K562 (cell line): ENCODE results near the gene BHLHE23. TPM values are rescaled to one million over a fixed set of nuclear protein-coding genes. Genes with fewer than 3 reads are reported as not detected.

Experiments used
- ATAC-seq: fragments of 200-7000 bp; cut with Tn5 transposase; 3 replicates; pipeline ENCODE4 v1.9.1; 2020; ENCODE audit warnings: moderate library complexity
- BruUV-seq: library from RNA; stranded (reverse); fragments of 400-500 nt; replicated peaks from 2 replicates; lab custom pipeline; 2021; lab: Mats Ljungman, UMichigan
- CTCF ChIA-PET: fragments of 300-600 bp; formaldehyde crosslinking; extraction: SDS; loops from one replicate; lab custom pipeline; 2021; ENCODE audit warnings: low intra/inter-chr PET ratio; lab: Yijun Ruan, JAX
- POLR2A ChIA-PET: fragments of 300-600, 350-650 bp; sonication (Branson Sonifier 250); formaldehyde crosslinking; extraction: SDS; loops from one replicate; lab custom pipeline; 2021; ENCODE audit warnings: antibody characterized with exemption, inconsistent platforms; lab: Yijun Ruan, JAX
- DNase-seq, 4 experiments: peaks; one replicate each; pipeline versions ENCODE4 v3.0.0 to v3.0.0-alpha.2; 2011 to 2018; ENCODE audit warnings: low spot score in 3 of 4, mixed read lengths in 3 of 4; ENCODE audit errors: extremely low read depth in 1 of 4
- FAIRE-seq: peaks from 2 replicates; lab custom pipeline; 2011; peaks lifted over from hg19 to GRCh38; lab: Jason Lieb, UNC
- H2AFZ ChIP-seq: 2 replicates; pipeline ENCODE4 v1.6.0; 2011; ENCODE audit warnings: low read depth, low read length, control low read depth, inconsistent platforms
- H3K27ac ChIP-seq: fragments of 200-600 bp; 3 replicates; pipeline ENCODE4 v1.8.0; 2011; ENCODE audit warnings: low read depth, mild to moderate bottlenecking, control low read depth, inconsistent platforms, low read length, moderate library complexity, mixed read lengths; ENCODE audit errors: extremely low read depth
- H3K27me3 ChIP-seq, 2 experiments: fragments of 300-600 bp in 1 of 2; 2 replicates in 1 of 2; 3 replicates in 1 of 2; pipeline versions ENCODE4 v1.6.0 to v1.8.0; 2011; ENCODE audit warnings: inconsistent platforms in 2 of 2, low read length in 2 of 2, mild to moderate bottlenecking in 1 of 2, mixed read lengths in 1 of 2, moderate library complexity in 1 of 2; ENCODE audit not compliant: control insufficient read depth in 2 of 2, insufficient read depth in 2 of 2
- H3K36me3 ChIP-seq: fragments of 300-600 bp; 3 replicates; pipeline ENCODE4 v1.8.0; 2011; ENCODE audit warnings: mild to moderate bottlenecking, low read length, inconsistent platforms; ENCODE audit not compliant: control insufficient read depth, insufficient read depth
- H3K4me1 ChIP-seq, 2 experiments: fragments of 200-600 bp in 1 of 2; replicated peaks in 1 of 2; 2 replicates in 1 of 2; 3 replicates in 1 of 2; pipeline versions ENCODE4 v1.5.1 to v1.8.0; 2011; ENCODE audit warnings: inconsistent platforms in 2 of 2, low read length in 2 of 2, mild to moderate bottlenecking in 1 of 2, mixed read lengths in 1 of 2, moderate library complexity in 1 of 2; ENCODE audit not compliant: control insufficient read depth in 2 of 2, insufficient read depth in 2 of 2
- H3K4me2 ChIP-seq: 2 replicates; pipeline ENCODE4 v1.6.1; 2011; ENCODE audit warnings: low read length, control low read depth, inconsistent platforms, mixed read lengths; ENCODE audit not compliant: insufficient read depth
- H3K4me3 ChIP-seq: fragments of 200-600 bp; sonication (generic), shearing (Covaris generic); 2 replicates; pipeline ENCODE4 v1.5.1; 2016; ENCODE audit warnings: control low read depth, inconsistent platforms
- H3K79me2 ChIP-seq: fragments of 200-600 bp; 3 replicates; pipeline ENCODE4 v1.8.0; 2011; ENCODE audit warnings: low read length, inconsistent platforms; ENCODE audit not compliant: control insufficient read depth, insufficient read depth
- H3K9ac ChIP-seq, 2 experiments: 2 replicates each; pipeline versions ENCODE4 v1.6.0 to v1.6.1; 2011; ENCODE audit warnings: low read depth in 2 of 2, low read length in 2 of 2, control low read depth in 1 of 2, inconsistent platforms in 1 of 2, mild to moderate bottlenecking in 1 of 2, mixed read lengths in 1 of 2; ENCODE audit not compliant: insufficient read depth in 1 of 2
- H3K9me1 ChIP-seq: one replicate; pipeline ENCODE4 v1.6.0; 2011; ENCODE audit warnings: inconsistent platforms, mild to moderate bottlenecking, low read length, moderate library complexity; ENCODE audit not compliant: control insufficient read depth, insufficient read depth
- H3K9me3 ChIP-seq: replicated peaks from 2 replicates; pipeline ENCODE4 v1.5.1; 2011; ENCODE audit warnings: low read depth, low read length, inconsistent platforms; ENCODE audit not compliant: control insufficient read depth, insufficient read depth
- H4K20me1 ChIP-seq: replicated peaks from 2 replicates; pipeline ENCODE4 v1.6.1; 2011; ENCODE audit warnings: low read length, inconsistent platforms, mixed read lengths; ENCODE audit not compliant: control insufficient read depth, insufficient read depth
- COPS2 ChIP-seq: fragments of 450-650 bp; conservative IDR thresholded peaks from 2 replicates; pipeline ENCODE4 v1.6.1; 2016; ENCODE audit warnings: mild to moderate bottlenecking, moderate library complexity
- DNMT1 ChIP-seq: fragments of 450-650 bp; IDR thresholded peaks from 2 replicates; pipeline ENCODE4 v1.6.1; 2016; ENCODE audit warnings: antibody characterized with exemption, mild to moderate bottlenecking
- GABPA ChIP-seq: fragments of 200-800 bp; sonication (Bioruptor generic); conservative IDR thresholded peaks from 2 replicates; pipeline ENCODE4 v1.6.1; 2016; ENCODE audit warnings: low read depth, missing genetic modification characterization, missing compliant biosample characterization
- HOXB6 ChIP-seq: fragments of 250-450 bp; sonication (Bioruptor Pico); IDR thresholded peaks from 2 replicates; pipeline ENCODE4 v1.5.1; 2022; ENCODE audit warnings: mild to moderate bottlenecking, borderline replicate concordance
- PHB ChIP-seq: fragments of 250-450 bp; sonication (Bioruptor Pico); IDR thresholded peaks from 2 replicates; pipeline ENCODE4 v1.5.0; 2021
- RFX7 ChIP-seq: fragments of 250-450 bp; sonication (Bioruptor Pico); IDR thresholded peaks from 2 replicates; pipeline ENCODE4 v1.5.1; 2021; ENCODE audit warnings: mild to moderate bottlenecking
- SREBF1 ChIP-seq: fragments of 150-350 bp; IDR thresholded peaks from 2 replicates; pipeline ENCODE4 v1.6.1; 2014; ENCODE audit warnings: antibody characterized with exemption, low read depth, low read length, borderline replicate concordance
- XRCC3 ChIP-seq: fragments of 450-650 bp; IDR thresholded peaks from 2 replicates; pipeline ENCODE4 v1.6.1; 2017; ENCODE audit warnings: mild to moderate bottlenecking, moderate library complexity
- XRCC4 ChIP-seq: IDR thresholded peaks from one replicate; pipeline ENCODE4 v1.6.1; 2011; ENCODE audit not compliant: insufficient read depth, insufficient read length; ENCODE audit errors: extremely low read depth
- ZNF444 ChIP-seq: fragments of 250-450 bp; sonication (Bioruptor Pico); IDR thresholded peaks from 2 replicates; pipeline ENCODE4 v1.4.0; 2020; ENCODE audit warnings: mild to moderate bottlenecking, moderate library complexity
- ZNF589 ChIP-seq: fragments of 200-800 bp; sonication (Bioruptor generic); IDR thresholded peaks from 2 replicates; pipeline ENCODE4 v1.6.1; 2016; ENCODE audit warnings: low read depth, missing genetic modification characterization, missing compliant biosample characterization
- WGBS: fragments of 100-300 bp; shearing (Covaris generic); methylation state at CpG from one replicate; pipeline ENCODE4 v1.1.6; 2016; ENCODE audit warnings: low coverage, mixed read lengths; ENCODE audit not compliant: insufficient coverage; ENCODE audit errors: missing lambda C conversion rate; 5-methylcytosine and 5-hydroxymethylcytosine counted together
- in situ Hi-C: fragments of 300-500 bp; cut with MboI; formaldehyde crosslinking; loops from 4 replicates; pipeline ENCODE4 v1.15.0; 2018; ENCODE audit warnings: inconsistent platforms, mixed read lengths
- intact Hi-C: fragments of 100-400 bp; cut with micrococcal nuclease; formaldehyde crosslinking; loops from 2 replicates; pipeline ENCODE4 v1.14.2; 2022
- polyA plus RNA-seq, 8 experiments: library from polyadenylated mRNA; depleted of rRNA in 4 of 8; stranded (reverse) in 5 of 8; unstranded in 3 of 8; fragments of >200 nt; fragmentation: Nextera tagmentation in 2 of 8; fragmentation: Illumina TruSeq in 1 of 8; extraction: Ambion mirVana in 2 of 8; extraction: Trizol in 1 of 8; gene quantifications; 2 replicates each; pipeline versions ENCODE4 v1.2.1 to v1.2.3, GENCODE V29; 2011 to 2014; ENCODE audit warnings: inconsistent platforms in 1 of 8, missing spikeins in 1 of 8
- total RNA-seq, 7 experiments: library from RNA; depleted of rRNA in 6 of 7; stranded (reverse); fragments of >200 nt in 6 of 7; fragmentation: Illumina TruSeq in 2 of 7; extraction: Trizol in 2 of 7; gene quantifications; 2 replicates each; pipeline versions ENCODE4 v1.2.1 to v1.2.3, GENCODE V29; 2011 to 2021; ENCODE audit warnings: low replicate concordance in 1 of 7
- TF ChIP-seq, protein P1 (sequence below), 2 experiments: fragments of 450-650 bp in 1 of 2; sonication (generic) in 1 of 2; formaldehyde crosslinking in 1 of 2; IDR thresholded peaks; 2 replicates each; pipeline versions ENCODE4 v1.7.1 to v1.9.0; 2016 to 2022; ENCODE audit warnings: inconsistent platforms in 1 of 2, mild to moderate bottlenecking in 1 of 2, missing genetic modification reagents in 1 of 2

Gene BHLHE23
- total and polyA plus RNA-seq, 9 of the 15 experiments (the other 6 are each of a cell fraction or from before 2014, with no cell fraction given): not detected

DNA sequence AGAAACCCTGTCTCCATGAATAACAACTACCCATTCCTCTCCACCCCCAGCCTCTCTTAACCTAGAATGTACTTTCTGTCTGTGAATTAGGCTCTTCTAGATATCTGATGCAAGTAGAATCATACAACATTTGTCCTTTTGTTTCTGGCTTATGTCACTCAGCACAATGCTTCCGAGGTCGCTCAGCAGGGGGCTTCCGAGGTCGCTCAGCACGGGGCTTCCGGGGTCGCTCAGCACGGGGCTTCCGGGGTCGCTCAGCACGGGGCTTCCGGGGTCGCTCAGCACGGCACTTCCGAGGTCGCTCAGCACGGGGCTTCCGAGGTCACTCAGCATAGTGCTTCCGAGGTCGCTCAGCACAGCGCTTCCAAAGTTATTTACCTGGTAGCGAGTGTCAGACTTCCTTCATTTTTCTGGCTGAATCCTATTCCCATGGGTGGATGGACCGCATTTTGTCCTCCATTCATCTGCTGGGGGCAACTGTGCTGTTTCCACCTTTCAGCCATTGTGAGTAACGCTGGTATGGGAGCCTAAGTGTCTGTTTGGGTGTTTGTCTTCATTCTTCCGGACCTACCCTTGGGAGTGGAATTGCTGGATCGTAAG, 31.0 kb upstream of the BHLHE23 start:
- DNase-seq: peak in 2 of 4 experiments; percentile 27 to 31
- CTCF ChIA-PET: no interaction called here
- peak overlapping the region; percentile 18; the same call in 1 of the 2 replicates for H3K4me3 ChIP-seq
- H3K9me1 ChIP-seq: no peaks in the 10 kb centered on the region
- no peak for FAIRE-seq
- H2AFZ ChIP-seq: peak overlapping the region; percentile 84
- peaks cover 2% of the 10 kb centered on the region; the same call in 1 of the 2 replicates for H3K9me3 ChIP-seq
- H4K20me1 ChIP-seq: no peaks in the 10 kb centered on the region
- peaks cover 0 to 18% of the 10 kb centered on the region in 2 experiments; a peak in 3 of 5 replicates for H3K4me1 ChIP-seq
- no peak overlapping the region for H3K9ac ChIP-seq
- peaks cover 24 to 53% of the 10 kb centered on the region in 2 experiments; a peak in 4 of 5 replicates for H3K27me3 ChIP-seq
- intact Hi-C loops: no loop called here
- ATAC-seq: peak; percentile 55
- H3K27ac ChIP-seq: no peak overlapping the region
- BruUV-seq: no TSS peak
- no peaks in the 10 kb centered on the region for H3K36me3 ChIP-seq
- POLR2A ChIA-PET: interaction anchor here (1.3 kb wide), 1 partner anchor 49 kb away, joined by 3 read pairs; no protein-coding TSS in a partner anchor
- in situ Hi-C loops: no loop called here
- no peaks in the 10 kb centered on the region for H3K79me2 ChIP-seq
- H3K4me2 ChIP-seq: peak overlapping the region; percentile 72
- 16% methylated on average over 26 of the region's 26 CpGs for WGBS
- TF ChIP-seq, protein P1, sequence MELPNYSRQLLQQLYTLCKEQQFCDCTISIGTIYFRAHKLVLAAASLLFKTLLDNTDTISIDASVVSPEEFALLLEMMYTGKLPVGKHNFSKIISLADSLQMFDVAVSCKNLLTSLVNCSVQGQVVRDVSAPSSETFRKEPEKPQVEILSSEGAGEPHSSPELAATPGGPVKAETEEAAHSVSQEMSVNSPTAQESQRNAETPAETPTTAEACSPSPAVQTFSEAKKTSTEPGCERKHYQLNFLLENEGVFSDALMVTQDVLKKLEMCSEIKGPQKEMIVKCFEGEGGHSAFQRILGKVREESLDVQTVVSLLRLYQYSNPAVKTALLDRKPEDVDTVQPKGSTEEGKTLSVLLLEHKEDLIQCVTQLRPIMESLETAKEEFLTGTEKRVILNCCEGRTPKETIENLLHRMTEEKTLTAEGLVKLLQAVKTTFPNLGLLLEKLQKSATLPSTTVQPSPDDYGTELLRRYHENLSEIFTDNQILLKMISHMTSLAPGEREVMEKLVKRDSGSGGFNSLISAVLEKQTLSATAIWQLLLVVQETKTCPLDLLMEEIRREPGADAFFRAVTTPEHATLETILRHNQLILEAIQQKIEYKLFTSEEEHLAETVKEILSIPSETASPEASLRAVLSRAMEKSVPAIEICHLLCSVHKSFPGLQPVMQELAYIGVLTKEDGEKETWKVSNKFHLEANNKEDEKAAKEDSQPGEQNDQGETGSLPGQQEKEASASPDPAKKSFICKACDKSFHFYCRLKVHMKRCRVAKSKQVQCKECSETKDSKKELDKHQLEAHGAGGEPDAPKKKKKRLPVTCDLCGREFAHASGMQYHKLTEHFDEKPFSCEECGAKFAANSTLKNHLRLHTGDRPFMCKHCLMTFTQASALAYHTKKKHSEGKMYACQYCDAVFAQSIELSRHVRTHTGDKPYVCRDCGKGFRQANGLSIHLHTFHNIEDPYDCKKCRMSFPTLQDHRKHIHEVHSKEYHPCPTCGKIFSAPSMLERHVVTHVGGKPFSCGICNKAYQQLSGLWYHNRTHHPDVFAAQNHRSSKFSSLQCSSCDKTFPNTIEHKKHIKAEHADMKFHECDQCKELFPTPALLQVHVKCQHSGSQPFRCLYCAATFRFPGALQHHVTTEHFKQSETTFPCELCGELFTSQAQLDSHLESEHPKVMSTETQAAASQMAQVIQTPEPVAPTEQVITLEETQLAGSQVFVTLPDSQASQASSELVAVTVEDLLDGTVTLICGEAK (IDR thresholded peaks at IDR 0.05): peak; percentile 87
- TF ChIP-seq, protein P1 (CRISPR knock-in tag; IDR thresholded peaks at IDR 0.05): no peak
- no peak for TF ChIP-seq DNMT1
- peak; percentile 84 for TF ChIP-seq GABPA
- TF ChIP-seq SREBF1: no peak
- TF ChIP-seq XRCC3: no peak
- no peak for TF ChIP-seq HOXB6
- no peak for TF ChIP-seq ZNF444
- no peak for TF ChIP-seq PHB
- no peak for TF ChIP-seq RFX7 (CRISPR knock-in tag)
- no peak for TF ChIP-seq COPS2
- TF ChIP-seq ZNF589 (CRISPR knock-in tag): peak; percentile 24; the same call in 1 of the 2 replicates
- TF ChIP-seq XRCC4: no peak
